A549 (cell line): Measurements from ENCODE around the gene TDRD9. TPM values are rescaled to one million over a fixed set of nuclear protein-coding genes. Genes with fewer than 3 reads are reported as not detected.

Experiments used
- ATAC-seq, 2 experiments: fragments of 200-7000 bp in 1 of 2; fragments of >200 bp in 1 of 2; cut with Nextera tagmentation in 1 of 2; cut with Tn5 transposase in 1 of 2; 3 replicates each; pipeline versions ENCODE4 v1.8.0 to v1.9.1; 2018 to 2020; ENCODE audit warnings: mild to moderate bottlenecking in 1 of 2, moderate library complexity in 1 of 2
- CTCF ChIA-PET: fragments of 300-600 bp; sonication (Branson Sonifier 250); formaldehyde crosslinking; extraction: SDS; loops from one replicate; lab custom pipeline; 2021; ENCODE audit warnings: antibody characterized with exemption, inconsistent platforms; lab: Yijun Ruan, JAX
- POLR2A ChIA-PET: fragments of 350-600 bp; formaldehyde crosslinking; extraction: SDS; loops from one replicate; lab custom pipeline; 2021; ENCODE audit warnings: antibody characterized with exemption, inconsistent platforms; lab: Yijun Ruan, JAX
- DNase-seq, 2 experiments: peaks; one replicate each; pipeline versions ENCODE4 v3.0.0 to v3.0.0-alpha.2; 2011 to 2016; ENCODE audit warnings: low read depth in 1 of 2, low spot score in 1 of 2
- FAIRE-seq: peaks from 2 replicates; lab custom pipeline; 2011; peaks lifted over from hg19 to GRCh38; lab: Jason Lieb, UNC
- H3K27ac ChIP-seq, 2 experiments: fragments of >200 bp; sonication (Bioruptor Twin); formaldehyde crosslinking; 3 replicates each; pipeline ENCODE4 v1.5.1; 2016 to 2017
- H3K4me1 ChIP-seq: fragments of >200 bp; sonication (Bioruptor Twin); formaldehyde crosslinking; 3 replicates; pipeline ENCODE4 v1.6.1; 2016
- H3K4me2 ChIP-seq: fragments of >200 bp; sonication (Bioruptor Twin); formaldehyde crosslinking; 3 replicates; pipeline ENCODE4 v1.6.1; 2016
- H3K4me3 ChIP-seq: fragments of >200 bp; sonication (Bioruptor Twin); formaldehyde crosslinking; 3 replicates; pipeline ENCODE4 v1.5.1; 2016
- H3K9me3 ChIP-seq: fragments of >200 bp; sonication (Bioruptor Twin); formaldehyde crosslinking; 3 replicates; pipeline ENCODE4 v1.6.1; 2016
- BHLHE40 ChIP-seq: IDR thresholded peaks from 2 replicates; pipeline ENCODE4 v1.6.1; 2012; ENCODE audit warnings: low read depth, low read length, inconsistent platforms
- CBX2 ChIP-seq: fragments of 200-600 bp; sonication (generic); IDR thresholded peaks from 2 replicates; pipeline ENCODE4 v1.6.1; 2016; ENCODE audit warnings: low read depth, mild to moderate bottlenecking, borderline replicate concordance
- CEBPB ChIP-seq, 2 experiments: fragments of >200 bp in 1 of 2; sonication (Bioruptor Twin) in 1 of 2; formaldehyde crosslinking in 1 of 2; IDR thresholded peaks; 2 replicates each; pipeline ENCODE4 v1.6.1; 2012 to 2016
- CHD4 ChIP-seq: fragments of 200-600 bp; sonication (generic); IDR thresholded peaks from 2 replicates; pipeline ENCODE4 v1.6.1; 2016; ENCODE audit warnings: antibody characterized with exemption, mild to moderate bottlenecking, borderline replicate concordance
- EHF ChIP-seq: fragments of 250-450 bp; sonication (Bioruptor Pico); IDR thresholded peaks from 2 replicates; pipeline ENCODE4 v1.5.0; 2020; ENCODE audit warnings: mild to moderate bottlenecking
- ESRRA ChIP-seq: fragments of 150-350 bp; IDR thresholded peaks from 2 replicates; pipeline ENCODE4 v1.6.1; 2014; ENCODE audit warnings: mild to moderate bottlenecking, low read length, borderline replicate concordance
- FOXS1 ChIP-seq: fragments of 250-450 bp; sonication (Bioruptor Pico); IDR thresholded peaks from 2 replicates; pipeline ENCODE4 v1.5.0; 2020; ENCODE audit warnings: mild to moderate bottlenecking, moderate library complexity
- HOXA7 ChIP-seq: fragments of 250-450 bp; sonication (Bioruptor Pico); IDR thresholded peaks from 2 replicates; pipeline ENCODE4 v1.5.0; 2020; ENCODE audit warnings: mild to moderate bottlenecking, moderate library complexity
- KDM1A ChIP-seq: fragments of 200-600 bp; sonication (generic); IDR thresholded peaks from 2 replicates; pipeline ENCODE4 v1.6.1; 2016; ENCODE audit warnings: low read depth, mild to moderate bottlenecking
- RAD21 ChIP-seq, 2 experiments: fragments of >200 bp in 1 of 2; sonication (Bioruptor Twin) in 1 of 2; formaldehyde crosslinking in 1 of 2; IDR thresholded peaks in 1 of 2; conservative IDR thresholded peaks in 1 of 2; 2 replicates in 1 of 2; 3 replicates in 1 of 2; pipeline ENCODE4 v1.6.1; 2012 to 2018; ENCODE audit warnings: inconsistent platforms in 1 of 2
- RARB ChIP-seq: fragments of 250-450 bp; sonication (Bioruptor Pico); IDR thresholded peaks from 2 replicates; pipeline ENCODE4 v1.8.0; 2021; ENCODE audit warnings: mild to moderate bottlenecking, moderate library complexity
- RFX5 ChIP-seq: fragments of 450-650 bp; IDR thresholded peaks from 2 replicates; pipeline ENCODE4 v1.7.1; 2014; ENCODE audit warnings: antibody characterized with exemption, mild to moderate bottlenecking, moderate library complexity
- RNF2 ChIP-seq: fragments of 200-600 bp; sonication (generic); IDR thresholded peaks from 2 replicates; pipeline ENCODE4 v1.6.1; 2016; ENCODE audit warnings: low read depth, mild to moderate bottlenecking, antibody characterized with exemption, moderate library complexity, borderline replicate concordance
- SMC3 ChIP-seq: fragments of >200 bp; sonication (Bioruptor Twin); formaldehyde crosslinking; IDR thresholded peaks from 3 replicates; pipeline ENCODE4 v1.6.1; 2018; ENCODE audit warnings: inconsistent platforms
- TFCP2L1 ChIP-seq: fragments of 250-450 bp; sonication (Bioruptor Pico); IDR thresholded peaks from 2 replicates; pipeline ENCODE4 v1.5.0; 2021; ENCODE audit warnings: mild to moderate bottlenecking
- TP53 ChIP-seq: fragments of 250-450 bp; sonication (Bioruptor Pico); IDR thresholded peaks from 2 replicates; pipeline ENCODE4 v1.5.0; 2021; ENCODE audit warnings: mild to moderate bottlenecking, moderate library complexity
- ZC3H11A ChIP-seq: fragments of 450-650 bp; IDR thresholded peaks from 2 replicates; pipeline ENCODE4 v1.6.1; 2014; ENCODE audit warnings: antibody characterized with exemption, mild to moderate bottlenecking
- ZFP36 ChIP-seq: fragments of 450-650 bp; IDR thresholded peaks from 2 replicates; pipeline ENCODE4 v1.6.1; 2014; ENCODE audit warnings: borderline replicate concordance; ENCODE audit not compliant: partially characterized antibody
- ZNF302 ChIP-seq: fragments of 250-450 bp; sonication (Bioruptor Pico); IDR thresholded peaks from 2 replicates; pipeline ENCODE4 v1.9.0; 2021; ENCODE audit warnings: inconsistent platforms, mild to moderate bottlenecking, moderate library complexity
- ZSCAN20 ChIP-seq: fragments of 250-450 bp; sonication (Bioruptor Pico); IDR thresholded peaks from 2 replicates; pipeline ENCODE4 v1.8.0; 2022; ENCODE audit warnings: mild to moderate bottlenecking, moderate library complexity
- WGBS: methylation state at CpG from one replicate; pipeline ENCODE4 v1.1.6; 2017; ENCODE audit errors: missing lambda C conversion rate; 5-methylcytosine and 5-hydroxymethylcytosine counted together
- polyA plus RNA-seq, 4 experiments: library from polyadenylated mRNA; depleted of rRNA in 3 of 4; stranded (reverse); fragments of >200 nt; fragmentation: RNase III in 1 of 4; extraction: RNeasy Plus Mini Kit Qiagen cat#74134 plus additional on column Dnase treatment in 1 of 4; gene quantifications; 2 replicates in 3 of 4; 3 replicates in 1 of 4; pipeline ENCODE4 v1.2.3, GENCODE V29; 2011 to 2017
- TF ChIP-seq, protein P1 (sequence below): fragments of >200 bp; sonication (Bioruptor Twin); formaldehyde crosslinking; IDR thresholded peaks from 3 replicates; pipeline ENCODE4 v1.5.1; 2016
- TF ChIP-seq, protein P2 (sequence below): IDR thresholded peaks from 2 replicates; pipeline ENCODE4 v1.6.1; 2012; ENCODE audit warnings: low read depth, borderline replicate concordance
- TF ChIP-seq, protein P3 (sequence below): fragments of 250-450 bp; sonication (Bioruptor Pico); IDR thresholded peaks from 2 replicates; pipeline ENCODE4 v1.5.0; 2021; ENCODE audit warnings: mild to moderate bottlenecking, moderate library complexity, borderline replicate concordance

TDRD9 gene
- polyA plus RNA-seq, 2 of the 4 experiments (the other 2 are of a cell fraction) = 0.04 TPM; not detected in 1

DNA sequence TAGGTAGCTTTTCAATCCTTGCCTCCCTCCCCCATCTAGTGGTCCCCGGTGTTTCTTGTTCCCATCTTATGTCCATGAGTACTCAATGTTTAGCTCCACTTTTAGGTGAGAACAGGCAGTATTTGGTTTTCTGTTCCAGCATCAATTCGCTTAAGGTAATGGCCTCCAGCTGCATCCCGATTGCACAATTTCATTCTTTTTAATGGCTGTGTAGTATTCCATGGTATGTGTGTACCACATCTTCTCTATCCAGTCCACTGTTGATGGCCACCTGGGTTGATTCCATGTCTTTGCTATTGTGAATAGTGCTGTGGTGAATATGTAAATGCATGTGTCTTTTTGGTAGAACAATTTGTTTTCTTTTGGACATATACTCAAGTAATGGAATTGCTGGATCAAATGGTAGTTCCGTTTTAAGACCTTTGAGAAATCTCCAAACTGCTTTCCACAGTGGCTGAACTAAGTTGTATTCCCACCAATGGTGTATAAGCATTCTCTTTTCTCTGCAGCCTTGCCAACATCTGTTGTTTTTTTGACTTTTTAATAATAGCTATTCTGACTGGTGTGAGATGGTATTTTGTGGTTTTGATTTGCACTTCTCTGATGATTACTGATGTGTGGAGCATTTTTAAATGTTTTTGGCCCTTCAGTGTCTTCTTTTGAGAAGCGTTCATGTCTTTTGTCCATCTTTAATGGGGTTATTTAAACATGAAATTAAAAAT, 123.0 kb downstream of the TDRD9 start:
- ATAC-seq = no peak
- no peaks in the 10 kb centered on the region for H3K9me3 ChIP-seq
- no peak overlapping the region for H3K4me2 ChIP-seq
- peak; percentile 7 for FAIRE-seq
- 29% methylated on average over 5 of the region's 5 CpGs for WGBS
- no peak for DNase-seq
- H3K4me3 ChIP-seq = no peak overlapping the region
- ChIA-PET CTCF (interaction anchor here (0.6 to 3.0 kb wide), 3 partner anchors 9 to 99 kb away, joined by 3 to 15 read pairs (median 3); no protein-coding TSS in a partner anchor), POLR2A (interaction anchor here (0.6 kb wide), 1 partner anchor 962 kb away, joined by 3 read pairs; no protein-coding TSS in a partner anchor)
- TF ChIP-seq TFCP2L1 (CRISPR knock-in tag) = no peak
- TF ChIP-seq RFX5 = no peak
- no peak for TF ChIP-seq EHF (CRISPR knock-in tag)
- no peak for TF ChIP-seq FOXS1 (CRISPR knock-in tag)
- peak in 1 of 2 experiments; percentile 8; a peak in 1 of 4 replicates for TF ChIP-seq CEBPB (IDR thresholded peaks at IDR 0.05)
- TF ChIP-seq RARB = no peak
- H3K27ac ChIP-seq = no peak overlapping the region
- H3K4me1 ChIP-seq = no peaks in the 10 kb centered on the region; the same call in 2 of the 3 replicates

DNA sequence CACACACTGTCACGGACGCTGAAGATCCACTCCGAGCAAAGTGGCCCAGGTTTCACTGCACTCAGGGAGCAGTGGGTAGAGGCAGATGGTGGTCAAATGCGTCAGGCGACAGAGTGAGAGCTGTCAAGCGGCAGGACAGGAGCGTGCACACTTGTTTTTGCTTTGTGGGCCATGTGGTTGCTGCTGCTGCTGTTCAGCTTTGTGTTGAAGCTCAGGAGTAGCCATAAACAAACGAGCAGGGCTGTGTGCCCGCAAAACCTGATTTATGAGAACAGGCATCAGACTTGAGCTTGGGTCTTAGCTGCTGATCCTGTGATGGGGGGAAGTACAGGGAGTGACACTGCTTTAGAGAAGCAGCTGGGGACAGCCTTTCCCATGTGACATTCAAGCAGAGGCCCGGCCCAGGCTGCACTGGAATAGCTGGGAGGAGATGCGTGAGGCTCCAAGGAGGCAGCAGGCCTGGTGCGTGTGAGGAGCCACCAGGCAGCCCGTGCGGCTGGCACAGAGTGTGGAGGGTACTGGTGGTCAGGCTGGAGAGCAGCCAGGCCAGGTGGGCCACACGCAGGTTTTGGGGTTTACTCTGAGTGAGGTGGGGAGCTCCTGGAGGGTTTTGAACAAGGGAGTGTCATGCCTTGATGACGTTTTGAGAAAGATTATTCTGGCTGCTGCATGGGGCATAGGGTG, 126.1 kb downstream of the TDRD9 start:
- ChIA-PET CTCF (interaction anchor here (1.3 to 3.0 kb wide), 4 partner anchors 10 to 510 kb away, joined by 3 to 15 read pairs (median 4); no protein-coding TSS in a partner anchor), POLR2A (no interaction called here)
- Histone ChIP-seq H3K4me2 (no peak overlapping the region), H3K9me3 (no peaks in the 10 kb centered on the region), H3K4me1 (no peaks in the 10 kb centered on the region; the same call in 2 of the 3 replicates), H3K4me3 (no peak overlapping the region), H3K27ac (no peak overlapping the region)
- 47% methylated on average over 16 of the region's 16 CpGs for WGBS
- ATAC-seq = no peak
- no peak for FAIRE-seq
- no peak for TF ChIP-seq TFCP2L1 (CRISPR knock-in tag)
- TF ChIP-seq ZNF302 = no peak
- TF ChIP-seq BHLHE40 = no peak
- TF ChIP-seq, protein P1, sequence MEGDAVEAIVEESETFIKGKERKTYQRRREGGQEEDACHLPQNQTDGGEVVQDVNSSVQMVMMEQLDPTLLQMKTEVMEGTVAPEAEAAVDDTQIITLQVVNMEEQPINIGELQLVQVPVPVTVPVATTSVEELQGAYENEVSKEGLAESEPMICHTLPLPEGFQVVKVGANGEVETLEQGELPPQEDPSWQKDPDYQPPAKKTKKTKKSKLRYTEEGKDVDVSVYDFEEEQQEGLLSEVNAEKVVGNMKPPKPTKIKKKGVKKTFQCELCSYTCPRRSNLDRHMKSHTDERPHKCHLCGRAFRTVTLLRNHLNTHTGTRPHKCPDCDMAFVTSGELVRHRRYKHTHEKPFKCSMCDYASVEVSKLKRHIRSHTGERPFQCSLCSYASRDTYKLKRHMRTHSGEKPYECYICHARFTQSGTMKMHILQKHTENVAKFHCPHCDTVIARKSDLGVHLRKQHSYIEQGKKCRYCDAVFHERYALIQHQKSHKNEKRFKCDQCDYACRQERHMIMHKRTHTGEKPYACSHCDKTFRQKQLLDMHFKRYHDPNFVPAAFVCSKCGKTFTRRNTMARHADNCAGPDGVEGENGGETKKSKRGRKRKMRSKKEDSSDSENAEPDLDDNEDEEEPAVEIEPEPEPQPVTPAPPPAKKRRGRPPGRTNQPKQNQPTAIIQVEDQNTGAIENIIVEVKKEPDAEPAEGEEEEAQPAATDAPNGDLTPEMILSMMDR = no peak
- TF ChIP-seq RAD21 (conservative IDR thresholded peaks at IDR 0.05 in 1 of 2, IDR thresholded peaks at IDR 0.05 in 1 of 2) = no peak
- TF ChIP-seq SMC3 = no peak
- DNase-seq = no peak

DNA sequence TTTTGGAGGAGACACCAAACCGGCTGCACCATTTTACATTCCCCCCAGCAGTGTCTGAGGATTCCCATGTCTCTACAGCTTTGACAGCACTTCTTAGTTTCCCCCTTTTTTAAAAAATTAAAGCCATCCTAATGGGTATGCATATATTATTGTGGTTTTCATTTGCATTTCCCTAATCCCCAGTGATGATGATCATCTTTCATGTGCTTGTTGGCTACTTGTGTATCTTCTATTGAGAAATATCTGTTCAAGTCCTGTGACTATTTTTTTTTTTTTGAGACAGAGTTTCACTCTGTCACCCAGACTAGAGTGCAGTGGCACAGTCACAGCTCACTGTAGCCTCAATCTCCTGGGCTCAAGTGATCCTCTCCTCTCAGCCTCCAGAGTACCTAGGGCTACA, 134.0 kb downstream of the TDRD9 start:
- Histone ChIP-seq H3K9me3 (peaks cover 15% of the 10 kb centered on the region), H3K4me3 (no peak overlapping the region), H3K27ac (no peak overlapping the region), H3K4me1 (no peaks in the 10 kb centered on the region), H3K4me2 (no peak overlapping the region)
- no peak for ATAC-seq
- DNase-seq = no peak
- ChIA-PET POLR2A (no interaction called here), CTCF (no interaction called here)
- TF ChIP-seq ESRRA (no peak), EHF (CRISPR knock-in tag) (no peak)
- no peak for FAIRE-seq
- 13% methylated on average over 1 of the region's 1 CpG for WGBS

DNA sequence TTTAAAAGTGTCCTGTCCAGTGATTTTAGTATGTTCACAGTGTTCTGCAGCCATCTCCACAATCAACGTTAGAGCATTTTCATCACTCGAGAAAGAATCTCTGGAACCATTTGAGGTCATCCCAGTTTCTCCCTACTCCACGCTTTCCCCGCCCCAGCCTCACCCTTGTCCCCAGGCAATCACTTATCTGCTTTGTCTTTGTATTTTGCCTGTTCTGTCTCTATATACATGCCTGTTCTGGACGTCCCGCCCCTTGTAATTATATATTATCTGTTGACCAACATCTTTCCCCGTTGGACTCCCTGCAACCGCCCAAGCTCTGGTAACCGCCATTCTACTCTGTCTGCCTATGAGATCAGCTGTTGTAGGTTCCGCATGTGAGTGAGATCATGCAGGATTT, 135.7 kb downstream of the TDRD9 start:
- H3K9me3 ChIP-seq = peaks cover 23% of the 10 kb centered on the region
- DNase-seq (no peak), FAIRE-seq (no peak), ATAC-seq (no peak)
- 41% methylated on average over 10 of the region's 10 CpGs for WGBS
- CTCF ChIA-PET = interaction anchor here (1.0 to 2.3 kb wide), 4 partner anchors 9 to 31 kb away, joined by 3 to 13 read pairs (median 3); no protein-coding TSS in a partner anchor
- POLR2A ChIA-PET = no interaction called here
- no peaks in the 10 kb centered on the region for H3K4me1 ChIP-seq
- H3K4me2 ChIP-seq = no peak overlapping the region
- no peak overlapping the region for H3K4me3 ChIP-seq
- H3K27ac ChIP-seq = no peak overlapping the region
- no peak for TF ChIP-seq RNF2
- TF ChIP-seq TFCP2L1 (CRISPR knock-in tag) = no peak
- TF ChIP-seq, protein P2, sequence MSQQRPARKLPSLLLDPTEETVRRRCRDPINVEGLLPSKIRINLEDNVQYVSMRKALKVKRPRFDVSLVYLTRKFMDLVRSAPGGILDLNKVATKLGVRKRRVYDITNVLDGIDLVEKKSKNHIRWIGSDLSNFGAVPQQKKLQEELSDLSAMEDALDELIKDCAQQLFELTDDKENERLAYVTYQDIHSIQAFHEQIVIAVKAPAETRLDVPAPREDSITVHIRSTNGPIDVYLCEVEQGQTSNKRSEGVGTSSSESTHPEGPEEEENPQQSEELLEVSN = no peak
- TF ChIP-seq ZC3H11A = no peak
- no peak for TF ChIP-seq CHD4
- no peak for TF ChIP-seq KDM1A
- TF ChIP-seq ESRRA = no peak
- TF ChIP-seq, protein P3, sequence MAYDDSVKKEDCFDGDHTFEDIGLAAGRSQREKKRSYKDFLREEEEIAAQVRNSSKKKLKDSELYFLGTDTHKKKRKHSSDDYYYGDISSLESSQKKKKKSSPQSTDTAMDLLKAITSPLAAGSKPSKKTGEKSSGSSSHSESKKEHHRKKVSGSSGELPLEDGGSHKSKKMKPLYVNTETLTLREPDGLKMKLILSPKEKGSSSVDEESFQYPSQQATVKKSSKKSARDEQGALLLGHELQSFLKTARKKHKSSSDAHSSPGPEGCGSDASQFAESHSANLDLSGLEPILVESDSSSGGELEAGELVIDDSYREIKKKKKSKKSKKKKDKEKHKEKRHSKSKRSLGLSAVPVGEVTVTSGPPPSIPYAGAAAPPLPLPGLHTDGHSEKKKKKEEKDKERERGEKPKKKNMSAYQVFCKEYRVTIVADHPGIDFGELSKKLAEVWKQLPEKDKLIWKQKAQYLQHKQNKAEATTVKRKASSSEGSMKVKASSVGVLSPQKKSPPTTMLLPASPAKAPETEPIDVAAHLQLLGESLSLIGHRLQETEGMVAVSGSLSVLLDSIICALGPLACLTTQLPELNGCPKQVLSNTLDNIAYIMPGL (CRISPR knock-in tag) = no peak
- TF ChIP-seq HOXA7 = no peak
- no peak for TF ChIP-seq CBX2
- no peak for TF ChIP-seq TP53 (CRISPR knock-in tag)
- TF ChIP-seq ZSCAN20 (CRISPR knock-in tag) = no peak
- no peak for TF ChIP-seq ZFP36
